ENCODE data around the gene SORCS2.

GRCh38 chr4:7190278-7190594 is 2.1 kb upstream of the SORCS2 start:
- TF ChIP-seq, protein P1, sequence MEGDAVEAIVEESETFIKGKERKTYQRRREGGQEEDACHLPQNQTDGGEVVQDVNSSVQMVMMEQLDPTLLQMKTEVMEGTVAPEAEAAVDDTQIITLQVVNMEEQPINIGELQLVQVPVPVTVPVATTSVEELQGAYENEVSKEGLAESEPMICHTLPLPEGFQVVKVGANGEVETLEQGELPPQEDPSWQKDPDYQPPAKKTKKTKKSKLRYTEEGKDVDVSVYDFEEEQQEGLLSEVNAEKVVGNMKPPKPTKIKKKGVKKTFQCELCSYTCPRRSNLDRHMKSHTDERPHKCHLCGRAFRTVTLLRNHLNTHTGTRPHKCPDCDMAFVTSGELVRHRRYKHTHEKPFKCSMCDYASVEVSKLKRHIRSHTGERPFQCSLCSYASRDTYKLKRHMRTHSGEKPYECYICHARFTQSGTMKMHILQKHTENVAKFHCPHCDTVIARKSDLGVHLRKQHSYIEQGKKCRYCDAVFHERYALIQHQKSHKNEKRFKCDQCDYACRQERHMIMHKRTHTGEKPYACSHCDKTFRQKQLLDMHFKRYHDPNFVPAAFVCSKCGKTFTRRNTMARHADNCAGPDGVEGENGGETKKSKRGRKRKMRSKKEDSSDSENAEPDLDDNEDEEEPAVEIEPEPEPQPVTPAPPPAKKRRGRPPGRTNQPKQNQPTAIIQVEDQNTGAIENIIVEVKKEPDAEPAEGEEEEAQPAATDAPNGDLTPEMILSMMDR (conservative IDR thresholded peaks at IDR 0.05; ENCODE audit: low read depth, low read length): no peak
- TF ChIP-seq EZH2 (IDR thresholded peaks at IDR 0.05; ENCODE audit: low read length, unreplicated experiment): no peak

Measured in PC-3 (cell line).